ENCODE results near the gene DCANP1. TPM values are rescaled to one million over a fixed set of nuclear protein-coding genes. Genes with fewer than 3 reads are reported as not detected.

Gene DCANP1
- total RNA-seq, 1 donor = not detected

DNA sequence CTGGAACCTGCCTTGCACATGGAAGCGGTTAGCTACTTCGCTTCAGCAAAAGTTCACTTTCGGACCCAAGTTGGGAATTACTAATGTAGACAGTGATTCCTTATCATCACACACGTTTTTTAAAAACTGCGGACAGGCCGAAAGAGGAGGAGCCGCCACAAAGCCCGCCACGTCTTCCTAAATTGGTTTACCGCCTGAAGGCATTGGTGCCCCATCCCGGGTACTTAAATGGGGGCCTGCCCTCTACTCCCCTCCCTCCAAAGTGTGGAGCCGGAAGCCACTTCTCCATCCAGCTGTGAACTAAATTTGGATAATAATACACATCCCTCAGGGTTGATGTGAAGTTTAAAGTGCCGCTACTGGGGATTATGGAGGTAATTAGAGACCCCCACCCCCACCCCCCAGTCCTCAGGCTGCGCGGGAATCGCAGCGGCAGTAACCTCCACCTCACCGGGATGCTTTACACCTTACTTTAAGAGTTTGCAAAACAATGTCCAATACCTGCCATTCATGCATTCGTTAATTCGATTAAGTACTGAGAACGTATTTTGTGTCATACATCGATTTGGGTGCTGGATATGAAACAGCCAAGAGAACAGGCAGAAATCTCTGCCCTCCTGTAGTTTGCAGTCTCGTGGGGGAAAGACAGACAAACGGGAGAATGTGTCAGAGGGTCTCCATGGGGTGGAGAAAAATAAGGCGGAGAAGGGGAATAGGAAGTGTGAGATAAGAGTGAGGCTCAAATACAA, 47.2 kb downstream of the DCANP1 start:
- no peaks in the 10 kb centered on the region for H3K27me3 ChIP-seq (ENCODE audit: insufficient read depth, low read length)
- H3K4me2 ChIP-seq (ENCODE audit: insufficient read depth, low read length) = peak overlapping the region; percentile 88
- DNase-seq (ENCODE audit: insufficient read length, low spot score, missing footprints) = no peak
- peak overlapping the region; percentile 78 for H3K27ac ChIP-seq (ENCODE audit: low read depth, low read length)
- peak overlapping the region; percentile 87 for H3K4me3 ChIP-seq (ENCODE audit: insufficient read depth, low read length)
- H3K9me3 ChIP-seq (ENCODE audit: low read depth, low read length) = no peaks in the 10 kb centered on the region
- H3K36me3 ChIP-seq (ENCODE audit: insufficient read depth, low read length) = no peaks in the 10 kb centered on the region
- peaks cover 43% of the 10 kb centered on the region for H3K79me2 ChIP-seq (ENCODE audit: insufficient read depth, low read length)
- H3K4me1 ChIP-seq (ENCODE audit: insufficient read depth, low read length) = peaks cover 22% of the 10 kb centered on the region
- TF ChIP-seq, protein P1, sequence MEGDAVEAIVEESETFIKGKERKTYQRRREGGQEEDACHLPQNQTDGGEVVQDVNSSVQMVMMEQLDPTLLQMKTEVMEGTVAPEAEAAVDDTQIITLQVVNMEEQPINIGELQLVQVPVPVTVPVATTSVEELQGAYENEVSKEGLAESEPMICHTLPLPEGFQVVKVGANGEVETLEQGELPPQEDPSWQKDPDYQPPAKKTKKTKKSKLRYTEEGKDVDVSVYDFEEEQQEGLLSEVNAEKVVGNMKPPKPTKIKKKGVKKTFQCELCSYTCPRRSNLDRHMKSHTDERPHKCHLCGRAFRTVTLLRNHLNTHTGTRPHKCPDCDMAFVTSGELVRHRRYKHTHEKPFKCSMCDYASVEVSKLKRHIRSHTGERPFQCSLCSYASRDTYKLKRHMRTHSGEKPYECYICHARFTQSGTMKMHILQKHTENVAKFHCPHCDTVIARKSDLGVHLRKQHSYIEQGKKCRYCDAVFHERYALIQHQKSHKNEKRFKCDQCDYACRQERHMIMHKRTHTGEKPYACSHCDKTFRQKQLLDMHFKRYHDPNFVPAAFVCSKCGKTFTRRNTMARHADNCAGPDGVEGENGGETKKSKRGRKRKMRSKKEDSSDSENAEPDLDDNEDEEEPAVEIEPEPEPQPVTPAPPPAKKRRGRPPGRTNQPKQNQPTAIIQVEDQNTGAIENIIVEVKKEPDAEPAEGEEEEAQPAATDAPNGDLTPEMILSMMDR (IDR thresholded peaks at IDR 0.05; ENCODE audit: extremely low read depth, low read depth, low read length) = no peak
- H4K20me1 ChIP-seq (ENCODE audit: insufficient read depth, low read length) = peaks cover 32% of the 10 kb centered on the region
- peak overlapping the region; percentile 98 for H2AFZ ChIP-seq (ENCODE audit: low read length)

DNA sequence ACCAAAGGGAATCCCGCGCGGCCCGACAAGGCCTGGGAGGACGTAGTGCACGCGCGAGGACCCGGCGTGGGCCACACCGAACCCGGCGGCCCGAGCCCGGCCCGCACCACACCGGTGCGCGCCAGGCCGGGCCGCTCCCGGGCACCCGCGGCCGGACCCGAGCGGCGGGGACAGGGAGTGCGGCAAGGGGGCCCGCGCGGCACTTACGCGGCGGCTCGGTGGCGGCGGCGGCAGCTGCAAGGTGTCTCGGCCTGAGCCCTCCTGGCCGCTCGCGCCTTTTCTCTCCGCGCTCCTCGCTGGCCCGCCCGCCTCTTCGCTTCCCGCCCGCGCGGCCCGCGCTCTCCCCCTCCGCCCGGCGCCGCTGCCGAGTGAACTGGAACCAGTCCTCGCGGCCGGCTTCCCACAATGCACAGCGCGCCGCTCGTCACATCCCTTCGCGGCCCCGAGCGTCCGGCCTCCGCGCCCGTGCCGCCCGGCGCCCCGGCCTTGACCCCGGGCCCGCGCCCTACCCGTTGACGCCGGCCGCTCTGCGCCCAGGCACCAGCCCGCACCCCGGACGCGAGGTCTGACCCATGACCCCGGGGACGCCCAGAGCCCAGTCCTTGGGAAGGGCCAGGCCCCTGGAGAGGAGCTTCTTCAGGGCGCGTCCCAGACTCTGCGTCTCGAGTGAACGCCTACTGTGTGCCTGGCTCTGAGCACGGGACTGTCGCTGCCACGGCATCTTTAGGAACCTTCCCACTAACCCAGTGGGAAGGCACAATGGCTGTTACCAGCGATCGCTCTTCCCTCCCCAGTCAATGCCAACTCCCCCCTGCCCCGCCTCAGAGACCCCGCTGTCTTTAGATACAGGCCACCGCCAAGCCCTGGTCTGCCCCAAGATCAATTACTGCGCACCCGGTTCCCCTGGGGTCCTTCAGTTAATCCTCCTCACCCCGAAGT, 48.0 kb downstream of the DCANP1 start, which contains the start of gene MACROH2A1:
MACROH2A1 (minus strand) TSS at position 377 of the 939 bp plus-strand sequence. CDS start 10,138 bp downstream, outside the sequence.
- peak within 1 kb of the TSS; percentile 88 for H3K4me2 ChIP-seq (ENCODE audit: insufficient read depth, low read length)
- no peaks in the 10 kb centered on the region for H3K36me3 ChIP-seq (ENCODE audit: insufficient read depth, low read length)
- peak within 1 kb of the TSS; percentile 87 for H3K4me3 ChIP-seq (ENCODE audit: insufficient read depth, low read length)
- peaks cover 40% of the 10 kb centered on the region for H4K20me1 ChIP-seq (ENCODE audit: insufficient read depth, low read length)
- no peaks in the 10 kb centered on the region for H3K27me3 ChIP-seq (ENCODE audit: insufficient read depth, low read length)
- H3K4me1 ChIP-seq (ENCODE audit: insufficient read depth, low read length) = peaks cover 29% of the 10 kb centered on the region
- H3K9me3 ChIP-seq (ENCODE audit: low read depth, low read length) = no peaks in the 10 kb centered on the region
- H2AFZ ChIP-seq (ENCODE audit: low read length) = peak within 1 kb of the TSS; percentile 98
- TF ChIP-seq, protein P1 (IDR thresholded peaks at IDR 0.05; ENCODE audit: extremely low read depth, low read depth, low read length) = no peak
- peak; percentile 99 for DNase-seq (ENCODE audit: insufficient read length, low spot score, missing footprints)
- H3K79me2 ChIP-seq (ENCODE audit: insufficient read depth, low read length) = peaks cover 51% of the 10 kb centered on the region
- H3K27ac ChIP-seq (ENCODE audit: low read depth, low read length) = peak within 1 kb of the TSS; percentile 78

DNA sequence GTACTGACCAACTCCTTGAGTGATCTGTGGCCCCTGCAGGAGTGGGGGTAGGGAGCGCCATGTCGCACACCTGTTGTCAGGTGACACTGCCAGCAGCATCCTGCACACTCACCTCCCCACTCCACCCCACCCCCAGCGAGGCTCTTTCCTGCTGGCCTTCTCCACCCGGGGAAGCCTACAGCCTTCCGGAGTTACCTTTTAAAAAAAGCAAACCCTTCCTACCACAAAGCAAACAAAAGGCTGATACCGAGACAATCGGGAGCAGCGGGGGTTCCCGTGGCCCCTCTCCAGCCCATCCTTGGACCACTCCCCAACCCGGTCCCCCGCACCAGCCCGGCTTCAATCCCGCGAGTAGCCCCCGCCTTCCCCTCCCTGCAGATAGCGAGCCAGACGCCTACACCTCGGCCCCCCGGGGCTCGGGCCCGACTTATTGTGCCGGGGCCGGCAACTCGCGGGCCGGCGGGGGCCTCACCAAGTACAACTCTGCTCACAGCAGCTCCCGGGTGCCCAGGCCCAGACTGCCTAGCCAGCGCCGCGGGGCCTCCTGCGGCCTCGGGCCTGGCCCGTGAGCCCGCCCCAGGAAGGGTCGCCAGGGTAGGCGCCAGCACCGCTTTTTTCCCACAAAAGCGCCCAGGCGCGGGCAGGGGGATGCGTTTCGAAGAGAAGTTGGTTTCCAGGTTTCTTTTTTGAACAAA, 48.8 kb downstream of the DCANP1 start:
- no peaks in the 10 kb centered on the region for H3K27me3 ChIP-seq (ENCODE audit: insufficient read depth, low read length)
- peak overlapping the region; percentile 20 for H2AFZ ChIP-seq (ENCODE audit: low read length)
- peak; percentile 72 for DNase-seq (ENCODE audit: insufficient read length, low spot score, missing footprints)
- H3K4me2 ChIP-seq (ENCODE audit: insufficient read depth, low read length) = peak overlapping the region; percentile 82
- TF ChIP-seq, protein P1 (IDR thresholded peaks at IDR 0.05; ENCODE audit: extremely low read depth, low read depth, low read length) = no peak
- peaks cover 59% of the 10 kb centered on the region for H3K79me2 ChIP-seq (ENCODE audit: insufficient read depth, low read length)
- H3K36me3 ChIP-seq (ENCODE audit: insufficient read depth, low read length) = no peaks in the 10 kb centered on the region
- H4K20me1 ChIP-seq (ENCODE audit: insufficient read depth, low read length) = peaks cover 48% of the 10 kb centered on the region
- H3K9me3 ChIP-seq (ENCODE audit: low read depth, low read length) = no peaks in the 10 kb centered on the region
- H3K27ac ChIP-seq (ENCODE audit: low read depth, low read length) = peak overlapping the region; percentile 78
- peak overlapping the region; percentile 87 for H3K4me3 ChIP-seq (ENCODE audit: insufficient read depth, low read length)
- H3K4me1 ChIP-seq (ENCODE audit: insufficient read depth, low read length) = peaks cover 37% of the 10 kb centered on the region

Measured in osteoblast (primary cell).